OCI-LY3 (cell line): ENCODE measurements around the gene TMEM163.

Experiments used
- EZH2phosphoT487 ChIP-seq: fragments of 200-600 bp; shearing (Covaris generic); IDR thresholded peaks from 2 replicates; pipeline ENCODE4 v1.6.1; 2018; ENCODE audit warnings: antibody characterized with exemption, mixed run types, low read depth
- TF ChIP-seq, protein P1 (sequence below): fragments of 200-600, 300-600 bp; sonication (generic); IDR thresholded peaks from 2 replicates; pipeline ENCODE4 v1.5.1; 2014; ENCODE audit warnings: antibody characterized with exemption, low read length, low read depth

DNA sequence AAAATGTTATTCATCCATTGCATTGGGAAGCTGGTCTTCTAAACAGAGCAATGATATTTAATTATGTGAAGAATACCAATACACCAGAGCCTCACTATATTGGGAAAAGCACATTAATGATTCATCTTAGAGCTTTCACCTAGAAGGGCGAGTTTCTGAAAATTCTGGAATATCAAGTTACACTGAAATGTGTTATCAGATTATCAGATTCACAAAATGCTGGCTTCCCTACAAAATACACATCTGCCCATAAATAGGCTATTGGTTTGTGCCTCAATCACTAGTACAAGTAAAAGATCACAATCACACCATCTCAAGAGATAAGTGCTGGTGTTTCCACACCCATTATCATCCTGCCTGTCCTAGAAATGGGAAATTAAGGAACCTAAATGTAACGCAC lies 200.7 kb downstream of the TMEM163 start:
- TF ChIP-seq, protein P1, sequence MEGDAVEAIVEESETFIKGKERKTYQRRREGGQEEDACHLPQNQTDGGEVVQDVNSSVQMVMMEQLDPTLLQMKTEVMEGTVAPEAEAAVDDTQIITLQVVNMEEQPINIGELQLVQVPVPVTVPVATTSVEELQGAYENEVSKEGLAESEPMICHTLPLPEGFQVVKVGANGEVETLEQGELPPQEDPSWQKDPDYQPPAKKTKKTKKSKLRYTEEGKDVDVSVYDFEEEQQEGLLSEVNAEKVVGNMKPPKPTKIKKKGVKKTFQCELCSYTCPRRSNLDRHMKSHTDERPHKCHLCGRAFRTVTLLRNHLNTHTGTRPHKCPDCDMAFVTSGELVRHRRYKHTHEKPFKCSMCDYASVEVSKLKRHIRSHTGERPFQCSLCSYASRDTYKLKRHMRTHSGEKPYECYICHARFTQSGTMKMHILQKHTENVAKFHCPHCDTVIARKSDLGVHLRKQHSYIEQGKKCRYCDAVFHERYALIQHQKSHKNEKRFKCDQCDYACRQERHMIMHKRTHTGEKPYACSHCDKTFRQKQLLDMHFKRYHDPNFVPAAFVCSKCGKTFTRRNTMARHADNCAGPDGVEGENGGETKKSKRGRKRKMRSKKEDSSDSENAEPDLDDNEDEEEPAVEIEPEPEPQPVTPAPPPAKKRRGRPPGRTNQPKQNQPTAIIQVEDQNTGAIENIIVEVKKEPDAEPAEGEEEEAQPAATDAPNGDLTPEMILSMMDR = no peak
- TF ChIP-seq EZH2phosphoT487 = no peak
